HepG2 (cell line): Measurements from ENCODE around the gene ZSCAN2. TPM values are rescaled to one million over a fixed set of nuclear protein-coding genes. Genes with fewer than 3 reads are reported as not detected.

Source experiments
- ATAC-seq: fragments of 200-7000 bp; cut with Tn5 transposase; 3 replicates; pipeline ENCODE4 v1.9.1; 2020; ENCODE audit warnings: mild to moderate bottlenecking, moderate library complexity
- BruUV-seq: library from RNA; stranded (reverse); fragments of 400-500 nt; replicated peaks from 2 replicates; lab custom pipeline; 2021; lab: Mats Ljungman, UMichigan
- CTCF ChIA-PET: fragments of 300-600 bp; formaldehyde crosslinking; extraction: SDS; loops from one replicate; lab custom pipeline; 2021; ENCODE audit warnings: low total read pairs, inconsistent platforms, low intra/inter-chr PET ratio; lab: Yijun Ruan, JAX
- POLR2A ChIA-PET: fragments of 350-600 bp; sonication (Branson Sonifier 250); formaldehyde crosslinking; loops from one replicate; lab custom pipeline; 2020; ENCODE audit warnings: antibody characterized with exemption, inconsistent platforms; lab: Yijun Ruan, JAX
- DNase-seq: peaks from one replicate; pipeline ENCODE4 v3.0.0-alpha.2; 2015; ENCODE audit warnings: low spot score
- FAIRE-seq: peaks from 3 replicates; lab custom pipeline; 2011; peaks lifted over from hg19 to GRCh38; lab: Jason Lieb, UNC
- H2AFZ ChIP-seq: one replicate; pipeline ENCODE4 v1.6.1; 2011; ENCODE audit warnings: low read length, inconsistent platforms
- H3K27ac ChIP-seq: fragments of 300-600 bp; 3 replicates; pipeline ENCODE4 v1.8.0; 2011; ENCODE audit warnings: mixed run types, mild to moderate bottlenecking, mixed read lengths, low read length, inconsistent platforms; ENCODE audit not compliant: insufficient read depth; ENCODE audit errors: extremely low read length
- H3K27me3 ChIP-seq, 2 experiments: fragments of 200-600 bp in 1 of 2; 2 replicates in 1 of 2; 3 replicates in 1 of 2; pipeline versions ENCODE4 v1.6.0 to v1.8.0; 2011; ENCODE audit warnings: low read length in 2 of 2, mild to moderate bottlenecking in 2 of 2, moderate library complexity in 2 of 2, inconsistent platforms in 1 of 2; ENCODE audit not compliant: insufficient read depth in 2 of 2, control insufficient read depth in 1 of 2
- H3K36me3 ChIP-seq, 2 experiments: fragments of 200-600 bp in 1 of 2; replicated peaks in 1 of 2; 2 replicates in 1 of 2; 3 replicates in 1 of 2; pipeline versions ENCODE4 v1.5.1 to v1.8.0; 2011; ENCODE audit warnings: low read length in 2 of 2, inconsistent platforms in 1 of 2; ENCODE audit not compliant: insufficient read depth in 2 of 2, control insufficient read depth in 1 of 2
- H3K4me1 ChIP-seq: 2 replicates; pipeline ENCODE4 v1.5.1; 2012; ENCODE audit warnings: low read length, inconsistent platforms; ENCODE audit not compliant: insufficient read depth
- H3K4me2 ChIP-seq: 2 replicates; pipeline ENCODE4 v1.6.0; 2011; ENCODE audit warnings: low read depth, low read length, inconsistent platforms
- H3K4me3 ChIP-seq, 3 experiments: fragments of 200-600 bp in 1 of 3; sonication (generic), shearing (Covaris generic) in 1 of 3; replicated peaks in 1 of 3; 2 replicates each; pipeline ENCODE4 v1.5.1; 2011 to 2016; ENCODE audit warnings: low read length in 3 of 3, inconsistent platforms in 2 of 3, low read depth in 2 of 3, mild to moderate bottlenecking in 2 of 3, control low read depth in 1 of 3, mixed read lengths in 1 of 3; ENCODE audit not compliant: insufficient read depth in 1 of 3
- H3K79me2 ChIP-seq: one replicate; pipeline ENCODE4 v1.6.1; 2011; ENCODE audit warnings: low read length, inconsistent platforms; ENCODE audit not compliant: insufficient read depth
- H3K9ac ChIP-seq: 2 replicates; pipeline ENCODE4 v1.6.0; 2011; ENCODE audit warnings: mild to moderate bottlenecking, low read depth, low read length, inconsistent platforms; ENCODE audit not compliant: insufficient read depth
- H3K9me3 ChIP-seq: 2 replicates; pipeline ENCODE4 v1.5.1; 2012; ENCODE audit warnings: mild to moderate bottlenecking, low read length
- H4K20me1 ChIP-seq: 2 replicates; pipeline ENCODE4 v1.6.0; 2011; ENCODE audit warnings: inconsistent platforms, mild to moderate bottlenecking, low read length, moderate library complexity; ENCODE audit not compliant: insufficient read depth
- HMG20B ChIP-seq: conservative IDR thresholded peaks from 2 replicates; pipeline ENCODE4 v1.6.1; 2016; ENCODE audit warnings: missing genetic modification reagents, missing compliant biosample characterization
- SOX6 ChIP-seq, 2 experiments: fragments of 450-650 bp in 1 of 2; sonication (generic) in 1 of 2; formaldehyde crosslinking in 1 of 2; IDR thresholded peaks; 2 replicates each; pipeline versions ENCODE4 v1.4.0 to v1.6.1; 2017 to 2020; ENCODE audit warnings: antibody characterized with exemption in 1 of 2, mild to moderate bottlenecking in 1 of 2, missing genetic modification reagents in 1 of 2
- SRSF4 ChIP-seq: fragments of 200-400 bp; formaldehyde crosslinking; IDR thresholded peaks from one replicate; pipeline ENCODE4 v1.6.1; 2018; ENCODE audit warnings: mild to moderate bottlenecking, low read depth, low read length, moderate library complexity; ENCODE audit not compliant: poor library complexity, severe bottlenecking
- SYNCRIP ChIP-seq: fragments of 200-400 bp; formaldehyde crosslinking; IDR thresholded peaks from 2 replicates; pipeline ENCODE4 v1.6.1; 2018; ENCODE audit warnings: mild to moderate bottlenecking, low read depth, low read length; ENCODE audit not compliant: insufficient read depth
- ZMYM4 ChIP-seq: sonication (generic); formaldehyde crosslinking; IDR thresholded peaks from 2 replicates; pipeline ENCODE4 v1.8.1; 2023; ENCODE audit warnings: mild to moderate bottlenecking, missing genetic modification reagents
- ZNF253 ChIP-seq: sonication (generic); formaldehyde crosslinking; IDR thresholded peaks from 2 replicates; pipeline ENCODE4 v1.8.0; 2022; ENCODE audit warnings: mild to moderate bottlenecking, missing genetic modification reagents, borderline replicate concordance
- ZNF264 ChIP-seq: sonication (generic); formaldehyde crosslinking; IDR thresholded peaks from 2 replicates; pipeline ENCODE4 v1.4.0; 2020; ENCODE audit warnings: missing genetic modification reagents
- ZNF296 ChIP-seq: sonication (generic); formaldehyde crosslinking; conservative IDR thresholded peaks from 2 replicates; pipeline ENCODE4 v1.5.0; 2020; ENCODE audit warnings: mild to moderate bottlenecking, missing genetic modification reagents
- WGBS: methylation state at CpG from one replicate; pipeline ENCODE4 v1.1.6; 2017; ENCODE audit warnings: low lambda C conversion rate; 5-methylcytosine and 5-hydroxymethylcytosine counted together
- in situ Hi-C: cut with HindIII; loops from 2 replicates; pipeline ENCODE4 v1.10.0; 2017; ENCODE audit warnings: low pct_unique_long_range_greater_than_20kb; ENCODE audit not compliant: extremely low pct_ligation_motif_present
- intact Hi-C: fragments of 100-400 bp; cut with micrococcal nuclease; formaldehyde crosslinking; loops from one replicate; pipeline ENCODE4 v1.10.0; 2022; ENCODE audit not compliant: unreplicated experiment
- polyA plus RNA-seq, 8 experiments: library from polyadenylated mRNA; depleted of rRNA in 3 of 8; stranded (reverse) in 7 of 8; unstranded in 1 of 8; fragments of >200 nt; fragmentation: Illumina TruSeq in 4 of 8; extraction: Trizol in 4 of 8; gene quantifications; 2 replicates each; pipeline versions ENCODE4 v1.2.1 to v1.2.3, GENCODE V29; 2011 to 2016; ENCODE audit warnings: low read depth in 4 of 8, missing spikeins in 1 of 8, mixed read lengths in 1 of 8; ENCODE audit not compliant: insufficient read depth in 1 of 8
- total RNA-seq, 5 experiments: library from RNA; depleted of rRNA; stranded (reverse); fragments of >200 nt; fragmentation: Illumina TruSeq; extraction: Trizol; gene quantifications; 2 replicates each; pipeline ENCODE4 v1.2.3, GENCODE V29; 2016; ENCODE audit warnings: low read depth in 1 of 5
- TF ChIP-seq, protein P1 (sequence below): sonication (generic); formaldehyde crosslinking; IDR thresholded peaks from 2 replicates; pipeline ENCODE4 v1.4.0; 2020; ENCODE audit warnings: mild to moderate bottlenecking, missing genetic modification reagents
- TF ChIP-seq, protein P2 (sequence below): sonication (generic); formaldehyde crosslinking; IDR thresholded peaks from 2 replicates; pipeline ENCODE4 v1.4.0; 2020; ENCODE audit warnings: missing genetic modification reagents

Gene ZSCAN2
- total and polyA plus RNA-seq, 2 of the 13 experiments (the other 11 are each of a cell fraction or from before 2014, with no cell fraction given), result 11.4 to 21.5 TPM

DNA sequence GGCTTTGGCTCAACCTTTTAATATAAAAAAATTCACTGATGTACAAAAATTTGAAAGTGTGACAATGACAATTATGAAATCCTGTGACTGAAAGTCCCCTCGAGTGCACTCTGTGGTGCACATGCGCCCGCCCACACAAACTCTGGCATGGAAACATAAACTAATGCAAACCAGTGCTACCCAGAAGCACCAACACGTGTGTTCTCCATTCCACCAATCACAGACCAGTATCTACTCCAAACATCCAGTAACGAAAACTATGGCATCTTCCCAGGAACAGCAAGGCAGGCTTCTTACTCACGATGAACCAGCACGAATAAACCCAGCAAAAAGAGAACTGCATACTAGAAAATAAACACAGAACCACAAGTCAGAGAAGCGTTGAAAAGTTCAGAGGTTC, 68.9 kb downstream of the ZSCAN2 start:
- ChIA-PET POLR2A (no interaction called here), CTCF (no interaction called here)
- H3K4me1 ChIP-seq, result peaks cover 8% of the 10 kb centered on the region; the same call in 1 of the 2 replicates
- BruUV-seq, result no TSS peak
- ATAC-seq (no peak), FAIRE-seq (no peak), DNase-seq (no peak)
- H3K4me2 ChIP-seq, result no peak overlapping the region
- no peaks in the 10 kb centered on the region for H3K27me3 ChIP-seq
- no peak overlapping the region for H2AFZ ChIP-seq
- peaks cover 8 to 45% of the 10 kb centered on the region in 2 experiments; a peak in 4 of 5 replicates for H3K36me3 ChIP-seq
- H3K9ac ChIP-seq, result no peak overlapping the region
- WGBS, result 96% methylated on average over 8 of the region's 8 CpGs
- H3K79me2 ChIP-seq, result no peaks in the 10 kb centered on the region
- no peak overlapping the region for H3K27ac ChIP-seq
- H3K4me3 ChIP-seq, result no peak overlapping the region
- no peaks in the 10 kb centered on the region for H3K9me3 ChIP-seq
- intact Hi-C loops, result no loop called here
- in situ Hi-C loops, result no loop called here
- H4K20me1 ChIP-seq, result no peaks in the 10 kb centered on the region
- TF ChIP-seq, protein P1, sequence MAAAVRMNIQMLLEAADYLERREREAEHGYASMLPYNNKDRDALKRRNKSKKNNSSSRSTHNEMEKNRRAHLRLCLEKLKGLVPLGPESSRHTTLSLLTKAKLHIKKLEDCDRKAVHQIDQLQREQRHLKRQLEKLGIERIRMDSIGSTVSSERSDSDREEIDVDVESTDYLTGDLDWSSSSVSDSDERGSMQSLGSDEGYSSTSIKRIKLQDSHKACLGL (CRISPR knock-in tag), result no peak
- TF ChIP-seq ZNF296 (CRISPR knock-in tag) (no peak), HMG20B (CRISPR knock-in tag) (no peak), SRSF4 (no peak), ZMYM4 (CRISPR knock-in tag) (no peak), SOX6 (IDR thresholded peaks at IDR 0.05) (no peak), SOX6 (CRISPR knock-in tag; IDR thresholded peaks at IDR 0.05) (no peak), SYNCRIP (no peak), ZNF253 (CRISPR knock-in tag) (no peak), ZNF264 (no peak)
- TF ChIP-seq, protein P2, sequence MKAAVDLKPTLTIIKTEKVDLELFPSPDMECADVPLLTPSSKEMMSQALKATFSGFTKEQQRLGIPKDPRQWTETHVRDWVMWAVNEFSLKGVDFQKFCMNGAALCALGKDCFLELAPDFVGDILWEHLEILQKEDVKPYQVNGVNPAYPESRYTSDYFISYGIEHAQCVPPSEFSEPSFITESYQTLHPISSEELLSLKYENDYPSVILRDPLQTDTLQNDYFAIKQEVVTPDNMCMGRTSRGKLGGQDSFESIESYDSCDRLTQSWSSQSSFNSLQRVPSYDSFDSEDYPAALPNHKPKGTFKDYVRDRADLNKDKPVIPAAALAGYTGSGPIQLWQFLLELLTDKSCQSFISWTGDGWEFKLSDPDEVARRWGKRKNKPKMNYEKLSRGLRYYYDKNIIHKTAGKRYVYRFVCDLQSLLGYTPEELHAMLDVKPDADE (CRISPR knock-in tag), result no peak
